T1000 (cell line): ENCODE data around the gene FLT4.

ENCODE experiments used
- DNase-seq: peaks from one replicate; lab custom pipeline; 2025; ENCODE audit warnings: mixed read lengths; lab: John Stamatoyannopoulos, UW

The FLT4 gene

DNA sequence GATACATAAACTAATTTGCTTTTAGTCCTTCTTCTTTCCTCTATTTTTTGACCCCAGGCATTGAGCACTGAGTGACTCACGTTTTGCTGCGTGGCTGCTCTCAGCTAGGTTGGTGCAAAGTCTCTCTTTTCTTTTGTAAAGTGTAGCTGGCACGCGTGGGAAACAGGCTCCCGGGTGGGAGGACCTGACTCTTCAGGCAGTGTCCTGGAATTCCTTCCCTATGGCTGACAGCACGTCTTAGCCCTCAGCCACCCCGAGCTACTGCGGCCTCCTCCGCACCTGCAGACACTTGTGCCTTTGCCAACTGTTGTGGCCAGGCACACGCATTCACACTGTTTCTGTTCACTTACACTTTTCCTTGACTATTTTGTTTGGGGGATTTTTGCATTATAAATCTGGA, 57.2 kb downstream of the FLT4 start:
- no peak for DNase-seq

DNA sequence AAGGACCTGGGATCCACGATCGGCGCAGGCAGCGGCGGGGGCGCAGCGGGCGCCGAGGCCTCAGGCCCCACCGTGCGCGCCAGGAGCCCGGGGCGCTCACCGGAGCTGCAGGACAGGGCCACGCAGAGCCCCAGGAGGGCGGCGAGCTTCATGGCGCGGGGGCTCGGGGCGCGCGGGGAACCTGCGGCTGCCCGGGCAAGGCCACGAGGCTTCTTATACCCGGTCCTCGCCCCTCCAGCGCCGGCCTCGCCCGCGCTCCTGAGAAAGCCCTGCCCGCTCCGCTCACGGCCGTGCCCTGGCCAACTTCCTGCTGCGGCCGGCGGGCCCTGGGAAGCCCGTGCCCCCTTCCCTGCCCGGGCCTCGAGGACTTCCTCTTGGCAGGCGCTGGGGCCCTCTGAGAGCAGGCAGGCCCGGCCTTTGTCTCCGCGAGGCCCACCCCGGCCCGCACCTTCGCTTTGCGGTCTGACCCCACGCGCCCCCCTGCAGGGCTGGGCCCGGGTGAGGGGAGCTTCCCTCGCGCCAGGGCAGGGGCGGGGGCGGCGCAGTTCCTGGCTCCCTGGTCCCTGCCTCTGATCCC, 58.0 kb downstream of the FLT4 start, which contains the start of gene SCGB3A1:
TSS of gene SCGB3A1 (minus strand) at position 189 of the 577 bp plus-strand sequence. CDS start at position 152, 37 bp downstream.
- no peak for DNase-seq

DNA sequence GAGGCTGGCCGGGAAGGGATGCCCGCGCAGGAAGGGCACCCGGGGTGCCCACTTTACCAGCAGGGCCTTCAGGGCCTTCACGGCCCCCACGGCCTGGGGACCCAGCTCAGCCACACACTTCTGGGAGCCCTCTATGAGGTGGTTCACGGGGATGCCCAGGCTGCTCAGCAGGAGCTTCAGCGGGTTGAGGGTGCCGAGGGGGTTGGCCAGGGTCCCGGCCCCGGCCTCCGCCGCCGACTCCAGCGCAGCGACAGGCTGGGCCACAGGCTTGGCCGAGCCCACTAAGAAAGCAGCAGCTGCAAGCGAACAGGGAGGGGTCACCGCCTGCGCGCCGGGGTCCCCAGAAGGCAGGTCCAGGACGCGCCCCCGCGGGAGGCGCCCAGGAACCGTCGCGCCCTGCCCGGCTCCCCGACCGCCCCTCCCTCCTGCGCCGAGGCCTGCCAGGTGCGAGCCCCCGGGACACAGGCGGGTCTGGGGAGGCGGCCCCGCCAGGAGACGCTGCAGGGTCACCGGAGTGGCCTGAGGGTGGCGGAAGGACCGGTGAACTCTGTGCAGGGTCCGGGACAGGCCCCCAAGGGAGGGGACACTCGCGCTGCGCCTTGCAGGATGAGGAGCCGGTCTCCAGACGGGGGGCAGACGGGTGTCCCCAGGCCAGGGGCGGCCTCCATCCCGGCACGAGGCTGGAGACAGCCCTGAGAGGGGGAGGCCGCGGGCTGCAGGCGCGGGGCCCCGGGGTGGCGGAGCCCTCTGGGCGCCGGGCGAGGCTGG, 58.7 kb downstream of the FLT4 start:
- no peak for DNase-seq

DNA sequence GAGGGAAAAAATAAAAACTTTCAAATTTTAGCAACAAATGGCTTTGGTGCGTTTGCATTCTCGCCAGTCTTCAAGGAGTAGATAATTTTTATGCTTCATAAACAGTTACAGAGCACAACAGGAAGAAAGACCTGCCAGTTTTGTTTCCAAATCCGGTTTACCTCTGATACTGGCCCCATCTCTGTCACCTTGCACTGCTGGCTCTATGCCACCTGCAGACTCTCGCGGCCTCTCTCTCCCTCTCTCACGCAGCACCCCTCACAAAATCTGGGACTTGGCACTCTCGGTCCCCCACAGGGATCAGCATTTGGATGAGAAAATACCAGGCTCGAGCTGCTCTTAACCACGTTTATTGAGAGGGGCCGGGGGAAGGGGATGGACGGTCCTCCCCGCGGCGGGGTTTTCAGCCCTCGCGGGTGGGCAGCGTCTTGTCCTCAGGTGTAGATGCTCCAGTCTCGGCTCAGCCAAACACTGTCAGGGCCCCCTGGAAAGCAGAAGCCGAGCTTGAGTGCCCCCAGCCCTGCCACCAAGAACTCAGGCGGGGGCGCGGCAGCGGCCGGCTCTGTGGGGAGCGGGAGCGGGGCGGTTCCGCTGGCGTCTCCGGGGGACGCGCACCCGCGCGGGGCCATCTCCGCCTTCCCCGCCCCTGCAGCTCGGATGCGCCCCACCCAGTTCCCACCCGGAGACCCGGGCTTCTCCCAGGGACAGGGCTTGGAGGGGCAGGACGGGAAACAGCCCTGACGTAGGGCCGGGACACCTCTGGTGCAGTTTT, 59.4 kb downstream of the FLT4 start:
- DNase-seq: no peak

DNA sequence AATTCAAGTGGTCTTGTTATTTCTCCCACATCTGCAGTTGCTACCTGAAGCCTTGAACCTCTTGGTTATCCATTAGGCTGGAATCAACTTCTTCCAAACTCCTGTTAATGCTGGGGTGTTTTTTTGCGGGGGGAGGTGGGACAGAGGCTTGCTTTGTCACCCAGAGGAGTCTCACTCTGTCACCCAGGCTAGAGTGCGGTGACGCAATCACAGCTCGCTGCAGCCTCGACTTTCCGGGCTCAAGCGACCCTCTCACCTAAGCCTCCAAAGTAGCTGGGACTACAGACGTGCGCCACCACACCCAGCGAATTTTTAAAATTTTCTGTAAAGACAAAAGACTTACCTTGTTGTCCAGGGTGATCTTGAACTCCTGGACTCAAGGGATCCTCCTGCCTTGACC, 62.5 kb downstream of the FLT4 start:
- DNase-seq: no peak

DNA sequence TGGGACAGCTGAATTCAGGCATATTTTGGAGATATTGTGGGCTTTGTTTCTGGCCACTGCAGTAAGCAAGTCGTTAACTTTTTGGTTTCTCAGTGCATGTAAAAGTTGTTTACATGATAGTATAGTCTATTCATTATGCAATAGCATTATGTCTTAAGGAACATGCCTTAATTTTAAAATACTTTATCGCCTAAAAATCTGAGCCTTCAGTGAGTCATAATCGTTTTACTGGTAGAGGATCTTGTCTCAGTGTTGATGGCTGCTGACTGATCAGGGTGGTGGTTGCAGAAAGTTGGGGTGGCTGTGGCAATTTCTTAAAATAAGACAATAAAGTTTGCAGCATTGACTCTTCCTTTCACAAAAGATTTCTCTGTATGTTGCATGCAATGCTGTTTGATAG, 63.2 kb downstream of the FLT4 start:
- DNase-seq: no peak

DNA sequence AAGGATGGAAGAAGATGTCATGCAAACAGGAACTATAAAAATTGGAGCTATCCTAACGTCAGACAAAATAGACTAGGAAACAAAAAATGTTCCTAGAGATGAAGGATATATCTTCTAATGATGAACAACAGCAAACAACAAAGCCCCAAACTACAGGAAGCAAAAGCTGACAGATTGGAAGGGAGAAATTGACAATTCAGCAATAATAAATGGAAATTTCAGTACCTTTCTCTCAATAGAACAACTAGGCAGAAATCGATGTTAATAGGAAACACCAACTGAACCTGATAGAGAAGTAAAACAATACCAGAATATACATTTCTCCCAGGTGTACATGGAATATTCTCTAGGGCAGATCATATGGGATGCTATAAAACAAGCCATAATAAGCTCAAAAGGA, 65.7 kb downstream of the FLT4 start:
- no peak for DNase-seq

DNA sequence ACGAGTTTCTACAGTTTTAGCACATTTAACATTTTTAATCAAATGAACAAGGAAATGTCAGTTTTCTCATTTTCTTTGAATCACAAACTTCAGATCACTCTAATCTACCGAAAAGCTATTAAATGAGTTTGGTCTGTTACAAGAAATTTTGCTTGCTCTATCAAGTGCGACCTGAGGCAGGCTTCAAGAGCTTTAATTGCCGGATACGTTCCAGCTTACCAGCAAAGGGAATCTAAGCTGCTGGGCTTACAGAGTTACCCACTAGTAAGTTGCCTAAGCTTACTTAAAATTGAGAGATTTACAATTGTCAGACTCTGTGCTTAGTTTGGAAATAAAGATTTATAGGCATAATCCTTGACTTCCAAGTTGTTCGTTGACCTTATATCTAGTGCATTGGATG, 68.7 kb downstream of the FLT4 start:
- no peak for DNase-seq

DNA sequence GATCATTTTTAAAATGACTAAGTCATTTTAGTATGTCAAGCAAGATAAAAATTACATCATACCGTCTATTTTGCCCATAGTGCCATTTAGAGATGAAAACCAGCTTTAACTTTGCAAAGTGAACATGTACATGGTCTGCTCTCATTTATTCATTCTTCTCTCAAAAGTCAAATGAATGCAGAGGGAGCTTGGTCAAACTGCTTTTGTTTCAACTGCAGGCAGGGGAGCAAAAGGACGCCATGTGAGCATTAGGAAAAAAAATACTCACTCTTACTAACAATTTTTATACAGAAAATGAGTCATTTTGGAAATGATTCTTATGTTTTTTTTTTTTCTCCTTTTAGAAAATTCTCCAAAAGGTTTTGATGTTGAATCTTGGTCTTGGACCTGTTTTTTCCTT, 73.8 kb downstream of the FLT4 start:
- DNase-seq: no peak

DNA sequence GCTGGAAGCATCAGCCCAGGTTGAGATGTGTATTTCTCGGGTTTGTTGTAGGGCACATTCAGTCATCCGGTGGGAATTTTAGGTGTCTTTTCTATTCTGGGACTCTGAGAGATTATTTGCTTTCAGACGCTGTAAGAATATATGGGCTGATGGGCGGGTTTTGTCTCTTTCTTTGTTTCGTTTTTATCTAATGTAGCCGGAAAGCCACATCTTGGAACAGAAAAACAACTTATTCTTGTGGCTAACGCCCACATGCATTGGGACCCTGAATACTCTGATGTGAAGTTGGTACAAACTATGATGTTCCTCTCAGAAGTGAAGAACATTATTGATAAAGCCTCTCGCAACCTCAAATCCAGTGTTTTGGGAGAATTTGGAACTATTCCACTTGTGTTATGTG, 80.5 kb downstream of the FLT4 start:
- DNase-seq: no peak

DNA sequence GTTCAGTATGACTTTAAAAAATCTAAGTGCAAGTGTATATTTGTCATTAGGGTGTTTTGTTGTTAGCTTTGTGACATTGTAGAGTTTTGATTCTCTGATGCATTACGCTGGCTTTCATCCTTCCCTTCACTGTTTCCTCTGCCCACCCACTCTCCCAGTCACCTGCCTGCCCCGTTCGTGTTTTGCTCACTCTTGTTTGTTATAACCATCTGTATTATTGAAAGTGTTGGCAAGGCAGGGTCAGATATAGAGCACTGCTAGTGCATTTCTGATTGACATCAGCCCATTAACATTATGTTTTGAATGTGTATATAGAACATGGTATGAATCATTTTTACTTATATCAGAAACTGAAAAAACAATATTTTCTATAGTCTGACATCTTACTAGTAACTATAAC, 85.4 kb downstream of the FLT4 start:
- DNase-seq: no peak

DNA sequence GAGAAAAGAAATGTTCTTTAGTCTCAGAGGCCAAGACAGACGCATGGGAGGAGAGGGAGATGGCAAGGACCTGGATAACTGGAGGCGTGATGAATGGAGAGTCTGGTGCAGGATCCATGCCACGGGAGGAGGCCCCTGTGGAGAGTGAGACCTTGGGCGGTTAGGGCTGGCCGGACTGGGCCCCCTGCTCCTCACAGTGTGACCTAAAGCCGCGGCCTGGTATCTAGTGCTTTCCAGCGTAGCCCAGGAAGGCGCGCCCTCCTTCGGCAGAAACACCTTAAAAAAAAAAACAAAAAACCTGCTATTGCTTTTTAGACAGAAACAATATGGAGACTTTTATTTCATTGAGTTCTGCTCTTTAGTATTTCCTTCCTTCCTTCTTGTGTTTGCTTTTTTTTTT, 91.2 kb downstream of the FLT4 start:
- DNase-seq: no peak

DNA sequence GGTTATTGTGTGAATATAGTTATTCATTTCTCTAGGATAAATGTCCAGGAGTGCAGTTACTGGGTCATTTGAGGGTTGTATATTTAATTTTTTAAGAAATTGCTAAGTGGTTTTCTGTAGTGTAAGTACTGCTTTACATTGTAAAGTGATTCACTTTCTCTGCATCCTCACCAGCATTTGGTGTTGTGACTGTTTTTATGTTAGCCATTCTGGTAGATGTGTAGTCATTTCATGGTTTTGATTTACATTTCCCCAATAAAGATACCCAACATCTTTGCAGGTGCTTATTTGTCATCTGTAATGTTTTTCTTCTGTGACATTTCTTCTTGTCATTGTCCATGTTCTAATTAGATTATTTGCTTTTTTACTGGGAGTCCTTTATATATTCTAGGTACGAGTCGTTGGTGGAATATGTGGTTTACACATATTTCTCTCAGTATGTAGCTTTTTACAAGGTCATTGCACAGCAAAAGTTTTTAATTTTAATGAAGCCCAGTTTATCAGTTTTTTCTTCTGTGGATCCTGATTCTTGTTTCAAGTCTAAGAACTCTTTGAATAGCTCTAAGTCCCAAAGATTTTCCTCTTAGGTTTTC, 92.1 kb downstream of the FLT4 start:
- no peak for DNase-seq

DNA sequence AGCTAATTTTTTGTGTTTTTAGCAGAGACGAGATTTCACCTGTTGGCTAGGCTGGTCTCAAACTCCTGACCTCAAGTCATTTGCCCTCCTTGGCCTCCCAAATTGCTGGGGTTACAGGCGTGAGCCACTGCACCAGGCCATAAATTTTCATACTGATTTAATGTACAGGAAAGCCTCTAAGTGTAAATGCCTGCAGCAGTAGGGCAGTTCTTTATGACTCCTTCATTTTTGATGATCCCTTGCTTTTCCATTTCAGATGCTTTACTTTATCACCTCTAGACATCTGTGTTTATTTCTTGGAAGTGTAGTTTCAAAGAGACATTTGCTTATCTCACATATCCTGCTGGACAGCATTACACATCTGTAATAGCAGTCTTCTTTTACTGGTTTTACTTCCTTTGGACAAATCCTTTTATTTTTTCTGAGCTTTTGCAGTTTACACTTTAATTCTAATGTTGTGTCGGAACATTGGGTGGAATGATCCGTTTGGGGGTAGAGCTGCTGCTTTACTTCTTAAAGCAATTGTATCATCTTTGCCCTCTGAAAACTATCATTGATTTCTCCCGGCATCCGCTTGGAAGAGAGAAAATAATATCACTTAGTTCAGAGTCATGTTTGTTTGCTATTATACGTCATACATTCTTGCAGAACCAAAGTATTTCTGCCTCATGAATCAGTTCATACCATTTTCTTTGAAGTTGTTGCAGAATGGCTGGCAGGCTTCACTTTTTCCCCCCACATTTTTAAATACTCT, 94.1 kb downstream of the FLT4 start:
- no peak for DNase-seq

DNA sequence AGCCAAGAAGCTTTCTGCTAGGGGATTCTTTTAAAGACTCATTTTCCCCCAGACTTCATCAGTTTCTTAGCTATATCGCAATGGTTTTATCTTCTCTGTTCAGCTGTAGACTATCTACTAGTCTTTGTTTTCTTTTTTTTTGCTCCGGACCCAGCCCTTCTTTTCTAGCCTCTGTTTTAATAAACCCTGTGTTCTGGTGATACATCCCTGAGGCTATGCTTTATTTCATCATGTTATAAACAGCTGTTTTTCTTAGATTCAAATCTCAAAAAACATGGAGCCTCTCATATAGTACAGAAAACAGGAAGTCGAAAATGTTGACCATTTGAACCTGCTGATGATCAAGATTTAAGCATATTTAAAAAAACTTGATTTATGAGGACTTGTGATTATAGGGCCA, 95.9 kb downstream of the FLT4 start:
- no peak for DNase-seq
